IMR-90 (cell line): Measurements from ENCODE around the gene ZNF292. TPM values are rescaled to one million over a fixed set of nuclear protein-coding genes. Genes with fewer than 3 reads are reported as not detected.

Experiments used
- ATAC-seq: fragments of 200-7000 bp; cut with Tn5 transposase; 2 replicates; pipeline ENCODE4 v1.9.1; 2020; ENCODE audit warnings: low read depth, mild to moderate bottlenecking, moderate library complexity
- BruUV-seq: library from RNA; stranded (reverse); fragments of 400-500 nt; replicated peaks from 2 replicates; lab custom pipeline; 2021; lab: Mats Ljungman, UMichigan
- CTCF ChIA-PET: fragments of 300-600 bp; formaldehyde crosslinking; extraction: SDS; loops from one replicate; lab custom pipeline; 2021; ENCODE audit warnings: antibody characterized with exemption; lab: Yijun Ruan, JAX
- POLR2A ChIA-PET: fragments of 300-600 bp; sonication (Branson Sonifier 250); formaldehyde crosslinking; loops from one replicate; lab custom pipeline; 2022; ENCODE audit warnings: antibody characterized with exemption; ENCODE audit not compliant: unreplicated experiment; lab: Charles Lee
- DNase-seq: peaks from one replicate; pipeline ENCODE4 v3.0.0; 2013
- H2AFZ ChIP-seq: replicated peaks from 2 replicates; pipeline ENCODE3; 2013; ENCODE audit warnings: low read length, mild to moderate bottlenecking; ENCODE audit not compliant: poor library complexity
- H2AK5ac ChIP-seq: 2 replicates; pipeline ENCODE4 v1.6.1; 2013; ENCODE audit warnings: low read depth, low read length, inconsistent platforms
- H2AK9ac ChIP-seq: replicated peaks from 2 replicates; pipeline ENCODE3; 2013; ENCODE audit warnings: mild to moderate bottlenecking, low read depth, low read length, moderate library complexity; ENCODE audit not compliant: poor library complexity
- H2BK120ac ChIP-seq: 2 replicates; pipeline ENCODE4 v1.6.1; 2013; ENCODE audit warnings: low read depth, low read length, inconsistent platforms
- H2BK15ac ChIP-seq: 3 replicates; pipeline ENCODE4 v1.6.1; 2013; ENCODE audit warnings: low read depth, low read length, inconsistent platforms
- H2BK20ac ChIP-seq: 2 replicates; pipeline ENCODE4 v1.6.1; 2013; ENCODE audit warnings: low read depth, mild to moderate bottlenecking, inconsistent platforms, low read length, moderate library complexity
- H2BK5ac ChIP-seq: 2 replicates; pipeline ENCODE4 v1.6.1; 2013; ENCODE audit warnings: mild to moderate bottlenecking, low read depth, low read length, inconsistent platforms; ENCODE audit not compliant: poor library complexity, severe bottlenecking
- H3K14ac ChIP-seq: replicated peaks from 2 replicates; pipeline ENCODE4 v1.6.1; 2013; ENCODE audit warnings: low read depth, low read length, inconsistent platforms
- H3K18ac ChIP-seq: 2 replicates; pipeline ENCODE4 v1.6.1; 2013; ENCODE audit warnings: low read depth, low read length, control low read depth
- H3K23ac ChIP-seq: 2 replicates; pipeline ENCODE4 v1.6.1; 2013; ENCODE audit warnings: low read depth, low read length, inconsistent platforms
- H3K27ac ChIP-seq: 2 replicates; pipeline ENCODE4 v1.5.1; 2013; ENCODE audit warnings: mild to moderate bottlenecking, control low read depth, low read length; ENCODE audit not compliant: insufficient read depth
- H3K27me3 ChIP-seq: 2 replicates; pipeline ENCODE4 v1.6.1; 2013; ENCODE audit warnings: low read length; ENCODE audit not compliant: control insufficient read depth, insufficient read depth
- H3K36me3 ChIP-seq: 2 replicates; pipeline ENCODE4 v1.6.1; 2013; ENCODE audit warnings: low read length, mixed read lengths; ENCODE audit not compliant: control insufficient read depth, insufficient read depth
- H3K4ac ChIP-seq: 2 replicates; pipeline ENCODE4 v1.6.1; 2013; ENCODE audit warnings: low read depth, low read length, inconsistent platforms
- H3K4me1 ChIP-seq: 2 replicates; pipeline ENCODE4 v1.6.1; 2013; ENCODE audit warnings: low read length, mixed read lengths; ENCODE audit not compliant: control insufficient read depth, insufficient read depth
- H3K4me2 ChIP-seq: 2 replicates; pipeline ENCODE4 v1.6.1; 2013; ENCODE audit warnings: low read depth, mild to moderate bottlenecking, control low read depth, low read length, moderate library complexity
- H3K4me3 ChIP-seq: 2 replicates; pipeline ENCODE4 v1.5.1; 2013; ENCODE audit warnings: low read depth, mild to moderate bottlenecking, control low read depth, low read length, moderate library complexity; ENCODE audit not compliant: insufficient read depth
- H3K56ac ChIP-seq: 2 replicates; pipeline ENCODE4 v1.6.1; 2013; ENCODE audit warnings: low read length, inconsistent platforms; ENCODE audit not compliant: insufficient read depth; ENCODE audit errors: extremely low read depth
- H3K79me1 ChIP-seq, 2 experiments: 2 replicates each; pipeline ENCODE4 v1.6.1; 2013; ENCODE audit warnings: low read length in 2 of 2, inconsistent platforms in 1 of 2, low read depth in 1 of 2
- H3K9ac ChIP-seq: 2 replicates; pipeline ENCODE4 v1.6.1; 2013; ENCODE audit warnings: low read depth, low read length, control low read depth
- H3K9me1 ChIP-seq: 2 replicates; pipeline ENCODE4 v1.6.1; 2013; ENCODE audit warnings: low read length, inconsistent platforms; ENCODE audit not compliant: insufficient read depth
- H3K9me3 ChIP-seq: 2 replicates; pipeline ENCODE4 v1.6.1; 2013; ENCODE audit warnings: low read length; ENCODE audit not compliant: control insufficient read depth, insufficient read depth
- H4K20me1 ChIP-seq: 2 replicates; pipeline ENCODE4 v1.6.1; 2013; ENCODE audit warnings: low read length, inconsistent platforms; ENCODE audit not compliant: insufficient read depth
- H4K5ac ChIP-seq: 2 replicates; pipeline ENCODE4 v1.6.1; 2013; ENCODE audit warnings: mild to moderate bottlenecking, low read depth, low read length, control low read depth
- H4K8ac ChIP-seq, 2 experiments: 2 replicates each; pipeline ENCODE4 v1.6.1; 2013; ENCODE audit warnings: low read depth in 2 of 2, low read length in 2 of 2, control low read depth in 1 of 2, inconsistent platforms in 1 of 2
- H4K91ac ChIP-seq: 2 replicates; pipeline ENCODE4 v1.6.1; 2013; ENCODE audit warnings: low read depth, low read length, inconsistent platforms; ENCODE audit not compliant: insufficient read depth
- BHLHE40 ChIP-seq: fragments of 150-350 bp; IDR thresholded peaks from 2 replicates; pipeline ENCODE4 v1.6.1; 2016; ENCODE audit warnings: mild to moderate bottlenecking, low read depth, low read length
- CEBPB ChIP-seq: IDR thresholded peaks from 2 replicates; pipeline ENCODE4 v1.6.1; 2012; ENCODE audit warnings: low read depth, low read length, improper control_type of control experiment
- CHD1 ChIP-seq: IDR thresholded peaks from 2 replicates; pipeline ENCODE4 v1.6.1; 2012; ENCODE audit warnings: low read depth, low read length, improper control_type of control experiment
- FOS ChIP-seq: fragments of 150-350 bp; IDR thresholded peaks from 2 replicates; pipeline ENCODE4 v1.6.1; 2016; ENCODE audit warnings: low read depth, low read length
- MAFK ChIP-seq: IDR thresholded peaks from 2 replicates; pipeline ENCODE4 v1.6.1; 2012; ENCODE audit warnings: low read depth, low read length, improper control_type of control experiment
- MAZ ChIP-seq: IDR thresholded peaks from 2 replicates; pipeline ENCODE4 v1.6.1; 2012; ENCODE audit warnings: low read depth, mild to moderate bottlenecking, low read length, improper control_type of control experiment, moderate library complexity, borderline replicate concordance
- MXI1 ChIP-seq: IDR thresholded peaks from 2 replicates; pipeline ENCODE4 v1.6.1; 2012; ENCODE audit warnings: low read depth, mild to moderate bottlenecking, low read length, moderate library complexity, borderline replicate concordance
- NFE2L2 ChIP-seq: fragments of 150-350 bp; IDR thresholded peaks from 2 replicates; pipeline ENCODE4 v1.6.1; 2016; ENCODE audit warnings: low read depth, mild to moderate bottlenecking, low read length
- POLR2A ChIP-seq: IDR thresholded peaks from 2 replicates; pipeline ENCODE4 v1.6.1; 2012; ENCODE audit warnings: mild to moderate bottlenecking, low read depth, low read length
- RAD21 ChIP-seq: IDR thresholded peaks from 2 replicates; pipeline ENCODE4 v1.6.1; 2012; ENCODE audit warnings: low read length, improper control_type of control experiment
- RCOR1 ChIP-seq: IDR thresholded peaks from 2 replicates; pipeline ENCODE4 v1.6.1; 2012; ENCODE audit warnings: mild to moderate bottlenecking, low read length, improper control_type of control experiment; ENCODE audit not compliant: insufficient replicate concordance
- RFX5 ChIP-seq: IDR thresholded peaks from 2 replicates; pipeline ENCODE4 v1.8.0; 2012; ENCODE audit warnings: low read depth, mild to moderate bottlenecking, low read length, moderate library complexity
- SMC3 ChIP-seq: fragments of 150-350 bp; IDR thresholded peaks from 2 replicates; pipeline ENCODE4 v1.6.1; 2016; ENCODE audit warnings: low read depth, mild to moderate bottlenecking, antibody characterized with exemption, low read length, moderate library complexity
- WGBS, 2 experiments: methylation state at CpG; one replicate each; pipeline versions ENCODE4 v1.1.5 to v1.1.7; 2013; ENCODE audit warnings: missing lambda C conversion rate in 2 of 2; ENCODE audit not compliant: insufficient read length in 1 of 2; ENCODE audit errors: extremely low coverage in 2 of 2; 5-methylcytosine and 5-hydroxymethylcytosine counted together
- dilution Hi-C: fragments of 300-500 bp; cut with HindIII; formaldehyde crosslinking; loops from one replicate; pipeline ENCODE4 v1.14.3; 2018; ENCODE audit warnings: low sequenced_read_pairs; ENCODE audit not compliant: unreplicated experiment
- in situ Hi-C: fragments of 300-500 bp; cut with MboI; formaldehyde crosslinking; loops from 3 replicates; pipeline ENCODE4 v1.14.3; 2019; ENCODE audit warnings: low sequenced_read_pairs, inconsistent platforms, mixed read lengths
- intact Hi-C: fragments of 100-400 bp; cut with micrococcal nuclease; formaldehyde crosslinking; loops from 2 replicates; pipeline ENCODE4 v1.10.0; 2022
- polyA plus RNA-seq, 3 experiments: library from polyadenylated mRNA; depleted of rRNA; stranded (reverse); fragments of >200 nt; gene quantifications; 2 replicates each; pipeline ENCODE4 v1.2.3, GENCODE V29; 2012; ENCODE audit warnings: low replicate concordance in 1 of 3
- total RNA-seq: library from RNA; depleted of rRNA; stranded (reverse); fragments of >200 nt; gene quantifications from 2 replicates; pipeline ENCODE4 v1.2.3, GENCODE V29; 2012
- TF ChIP-seq, protein P1 (sequence below): conservative IDR thresholded peaks from 2 replicates; pipeline ENCODE4 v1.5.1; 2012; ENCODE audit warnings: mild to moderate bottlenecking, low read depth, low read length, improper control_type of control experiment
- TF ChIP-seq, protein P2 (sequence below): fragments of 150-350 bp; IDR thresholded peaks from 2 replicates; pipeline ENCODE4 v1.6.1; 2016; ENCODE audit warnings: low read depth, mild to moderate bottlenecking, low read length, moderate library complexity, borderline replicate concordance
- TF ChIP-seq, protein P3 (sequence below): fragments of 150-350 bp; IDR thresholded peaks from 2 replicates; pipeline ENCODE4 v1.6.1; 2017; ENCODE audit warnings: mild to moderate bottlenecking, antibody characterized with exemption, low read length, low read depth

Gene ZNF292
- total and polyA plus RNA-seq, 2 of the 4 experiments (the other 2 are of a cell fraction), result 5.5 to 28.3 TPM

DNA sequence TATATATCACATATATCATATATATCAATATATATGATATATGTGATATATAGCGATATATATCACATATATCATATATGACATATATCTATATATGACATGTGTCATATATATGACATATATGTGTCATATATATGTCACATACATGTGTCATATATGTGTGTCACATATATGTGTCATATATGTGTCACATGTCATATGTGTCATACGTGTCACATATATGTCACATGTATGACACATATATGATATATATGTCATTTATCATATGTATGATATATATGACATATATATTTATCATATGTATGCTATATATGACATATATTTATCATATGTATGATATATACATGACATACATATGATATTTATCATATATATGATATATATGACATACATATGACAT lies 27.6 kb upstream of the ZNF292 start:
- Histone ChIP-seq H4K20me1 (no peaks in the 10 kb centered on the region), H3K4me2 (no peak overlapping the region), H3K36me3 (no peaks in the 10 kb centered on the region), H3K27ac (no peak overlapping the region), H3K14ac (no peak overlapping the region), H4K91ac (no peak overlapping the region), H3K23ac (no peak overlapping the region), H2BK120ac (no peak overlapping the region), H4K8ac (no peak overlapping the region), H3K4me1 (no peaks in the 10 kb centered on the region), H4K5ac (no peak overlapping the region), H2BK20ac (no peak overlapping the region), H3K18ac (no peak overlapping the region), H3K56ac (no peak overlapping the region), H3K4ac (no peak overlapping the region), H3K4me3 (no peak overlapping the region), H2BK15ac (no peak overlapping the region), H3K9ac (no peak overlapping the region), H3K9me3 (no peaks in the 10 kb centered on the region), H2AK9ac (no peak overlapping the region), H2AFZ (no peak overlapping the region), H3K27me3 (no peaks in the 10 kb centered on the region; the same call in 1 of the 2 replicates), H2BK5ac (no peak overlapping the region), H2AK5ac (no peak overlapping the region), H3K9me1 (no peaks in the 10 kb centered on the region), H3K79me1 (no peaks in the 10 kb centered on the region)
- ATAC-seq, result no peak
- dilution Hi-C loops, result no loop called here
- CTCF ChIA-PET, result no interaction called here
- TF ChIP-seq FOS (no peak), RCOR1 (no peak), RAD21 (no peak), RFX5 (no peak), POLR2A (no peak), CEBPB (no peak), MAFK (no peak), MXI1 (no peak), SMC3 (no peak), MAZ (no peak), NFE2L2 (no peak), CHD1 (no peak), BHLHE40 (no peak)
- TF ChIP-seq, protein P1, sequence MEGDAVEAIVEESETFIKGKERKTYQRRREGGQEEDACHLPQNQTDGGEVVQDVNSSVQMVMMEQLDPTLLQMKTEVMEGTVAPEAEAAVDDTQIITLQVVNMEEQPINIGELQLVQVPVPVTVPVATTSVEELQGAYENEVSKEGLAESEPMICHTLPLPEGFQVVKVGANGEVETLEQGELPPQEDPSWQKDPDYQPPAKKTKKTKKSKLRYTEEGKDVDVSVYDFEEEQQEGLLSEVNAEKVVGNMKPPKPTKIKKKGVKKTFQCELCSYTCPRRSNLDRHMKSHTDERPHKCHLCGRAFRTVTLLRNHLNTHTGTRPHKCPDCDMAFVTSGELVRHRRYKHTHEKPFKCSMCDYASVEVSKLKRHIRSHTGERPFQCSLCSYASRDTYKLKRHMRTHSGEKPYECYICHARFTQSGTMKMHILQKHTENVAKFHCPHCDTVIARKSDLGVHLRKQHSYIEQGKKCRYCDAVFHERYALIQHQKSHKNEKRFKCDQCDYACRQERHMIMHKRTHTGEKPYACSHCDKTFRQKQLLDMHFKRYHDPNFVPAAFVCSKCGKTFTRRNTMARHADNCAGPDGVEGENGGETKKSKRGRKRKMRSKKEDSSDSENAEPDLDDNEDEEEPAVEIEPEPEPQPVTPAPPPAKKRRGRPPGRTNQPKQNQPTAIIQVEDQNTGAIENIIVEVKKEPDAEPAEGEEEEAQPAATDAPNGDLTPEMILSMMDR, result no peak
- TF ChIP-seq, protein P2, sequence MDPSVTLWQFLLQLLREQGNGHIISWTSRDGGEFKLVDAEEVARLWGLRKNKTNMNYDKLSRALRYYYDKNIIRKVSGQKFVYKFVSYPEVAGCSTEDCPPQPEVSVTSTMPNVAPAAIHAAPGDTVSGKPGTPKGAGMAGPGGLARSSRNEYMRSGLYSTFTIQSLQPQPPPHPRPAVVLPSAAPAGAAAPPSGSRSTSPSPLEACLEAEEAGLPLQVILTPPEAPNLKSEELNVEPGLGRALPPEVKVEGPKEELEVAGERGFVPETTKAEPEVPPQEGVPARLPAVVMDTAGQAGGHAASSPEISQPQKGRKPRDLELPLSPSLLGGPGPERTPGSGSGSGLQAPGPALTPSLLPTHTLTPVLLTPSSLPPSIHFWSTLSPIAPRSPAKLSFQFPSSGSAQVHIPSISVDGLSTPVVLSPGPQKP, result no peak
- TF ChIP-seq, protein P3, sequence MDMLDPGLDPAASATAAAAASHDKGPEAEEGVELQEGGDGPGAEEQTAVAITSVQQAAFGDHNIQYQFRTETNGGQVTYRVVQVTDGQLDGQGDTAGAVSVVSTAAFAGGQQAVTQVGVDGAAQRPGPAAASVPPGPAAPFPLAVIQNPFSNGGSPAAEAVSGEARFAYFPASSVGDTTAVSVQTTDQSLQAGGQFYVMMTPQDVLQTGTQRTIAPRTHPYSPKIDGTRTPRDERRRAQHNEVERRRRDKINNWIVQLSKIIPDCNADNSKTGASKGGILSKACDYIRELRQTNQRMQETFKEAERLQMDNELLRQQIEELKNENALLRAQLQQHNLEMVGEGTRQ, result no peak
- in situ Hi-C loops, result no loop called here
- no CpG with 5 or more reads among the region's 2 CpGs for WGBS, 2 experiments
- intact Hi-C loops, result no loop called here
- no peak for DNase-seq
- POLR2A ChIA-PET, result no interaction called here
- BruUV-seq, result no TSS peak
